HG03354 (cell line): ENCODE data around the gene USP15.

ENCODE experiments used
- ATAC-seq: cut with Tn5 transposase; IDR thresholded peaks from one replicate; pipeline ENCODE4 v1.9.1; 2021; ENCODE audit warnings: mild to moderate bottlenecking; ENCODE audit not compliant: unreplicated experiment, poor library complexity, severe bottlenecking

The USP15 gene

GRCh38 chr12:62254967-62255366 is 5.2 kb upstream of the USP15 start:
- no peak for ATAC-seq

GRCh38 chr12:62256408-62257096 is 3.7 kb upstream of the USP15 start:
- no peak for ATAC-seq

GRCh38 chr12:62258231-62258630 is 2.0 kb upstream of the USP15 start:
- ATAC-seq: no peak

GRCh38 chr12:62258941-62259630 is 1.1 kb upstream of the USP15 start:
- ATAC-seq: peak; percentile 14

- peak; percentile 16 for ATAC-seq
Observed at GRCh38 chr12:62259631-62259992, 592 bp upstream of the USP15 start.

- ATAC-seq: peak; percentile 52
Observed at GRCh38 chr12:62260733-62261683, 804 bp downstream of the USP15 start.

GRCh38 chr12:62261876-62262517 is 1.8 kb downstream of the USP15 start:
- ATAC-seq: no peak

GRCh38 chr12:62263232-62263631 is 3.0 kb downstream of the USP15 start:
- no peak for ATAC-seq

- ATAC-seq: no peak
Observed at GRCh38 chr12:62263966-62264365, 3.8 kb downstream of the USP15 start.

GRCh38 chr12:62264706-62265105 is 4.5 kb downstream of the USP15 start:
- ATAC-seq: no peak

GRCh38 chr12:62265511-62265910 is 5.3 kb downstream of the USP15 start:
- no peak for ATAC-seq

GRCh38 chr12:62267026-62267425 is 6.8 kb downstream of the USP15 start:
- no peak for ATAC-seq

- ATAC-seq: no peak
Observed at GRCh38 chr12:62267480-62267879, 7.3 kb downstream of the USP15 start.

GRCh38 chr12:62268956-62269355 is 8.8 kb downstream of the USP15 start:
- ATAC-seq: no peak

GRCh38 chr12:62269464-62270228 is 9.4 kb downstream of the USP15 start:
- ATAC-seq: no peak

GRCh38 chr12:62270384-62270783 is 10.2 kb downstream of the USP15 start:
- no peak for ATAC-seq

GRCh38 chr12:62270872-62271271 is 10.7 kb downstream of the USP15 start:
- no peak for ATAC-seq

- no peak for ATAC-seq
Observed at GRCh38 chr12:62272936-62273552, 12.8 kb downstream of the USP15 start.
